Mucosa of descending colon (tissue), 3 donors: ENCODE measurements around the gene SLC6A4. TPM values are rescaled to one million over a fixed set of nuclear protein-coding genes. Genes with fewer than 3 reads are reported as not detected.

Source experiments
- ATAC-seq: fragments of 200-7000 bp; cut with Tn5 transposase; one replicate; pipeline ENCODE4 v1.9.1; 2020; ENCODE audit warnings: mild to moderate bottlenecking, moderate library complexity
- DNase-seq, 3 donors: peaks; one replicate each; pipeline ENCODE4 v3.0.0-alpha.2; 2020
- H3K36me3 ChIP-seq: fragments of 200-600 bp; one replicate; pipeline ENCODE4 v1.8.0; 2021; ENCODE audit warnings: low read depth, mild to moderate bottlenecking
- H3K4me1 ChIP-seq: fragments of 200-600 bp; one replicate; pipeline ENCODE4 v1.8.0; 2021; ENCODE audit warnings: low read depth, mild to moderate bottlenecking
- H3K4me3 ChIP-seq: fragments of 200-600 bp; one replicate; pipeline ENCODE4 v1.8.0; 2021; ENCODE audit warnings: mild to moderate bottlenecking
- H3K9me3 ChIP-seq: fragments of 200-600 bp; one replicate; pipeline ENCODE4 v1.8.0; 2021; ENCODE audit warnings: mild to moderate bottlenecking
- intact Hi-C, 2 donors: fragments of 100-400 bp; cut with DNase I in 1 of 2; cut with micrococcal nuclease in 1 of 2; formaldehyde crosslinking; loops; one replicate each; pipeline versions ENCODE4 v1.11.0 to v1.11.1; 2022; cut with DNase I, micrococcal nuclease
- total RNA-seq, 3 donors: library from RNA; stranded (reverse); fragmentation: NEBNext Ultra II Directional in 2 of 3; extraction: Animal tissue kit (Norgen Biotek cat#: 25700) in 2 of 3; gene quantifications; one replicate each; pipeline versions ENCODE4 v1.2.1 to v1.2.4, GENCODE V29; 2021 to 2023
- TF ChIP-seq, protein P1 (sequence below): fragments of 200-600 bp; IDR thresholded peaks from one replicate; pipeline ENCODE4 v1.8.0; 2022; ENCODE audit warnings: antibody characterized with exemption, mild to moderate bottlenecking
- donor health status: DM: no; HTN: no; CAD: no; lungs with moderate emphysema.
- donor health status: DM: no; HTN: no; CAD: no.
- donor health status: DM: no; HTN: yes; CAD: no.

Gene SLC6A4
- total RNA-seq, 3 donors from 2014 or later: 0.32 to 1.8 (median 1.2) TPM

- no peak for DNase-seq
- H3K36me3 ChIP-seq: no peaks in the 10 kb centered on the region
- H3K4me1 ChIP-seq: no peaks in the 10 kb centered on the region
- H3K4me3 ChIP-seq: no peak overlapping the region
- no peaks in the 10 kb centered on the region for H3K9me3 ChIP-seq
- intact Hi-C loops: no loop called here
- TF ChIP-seq, protein P1, sequence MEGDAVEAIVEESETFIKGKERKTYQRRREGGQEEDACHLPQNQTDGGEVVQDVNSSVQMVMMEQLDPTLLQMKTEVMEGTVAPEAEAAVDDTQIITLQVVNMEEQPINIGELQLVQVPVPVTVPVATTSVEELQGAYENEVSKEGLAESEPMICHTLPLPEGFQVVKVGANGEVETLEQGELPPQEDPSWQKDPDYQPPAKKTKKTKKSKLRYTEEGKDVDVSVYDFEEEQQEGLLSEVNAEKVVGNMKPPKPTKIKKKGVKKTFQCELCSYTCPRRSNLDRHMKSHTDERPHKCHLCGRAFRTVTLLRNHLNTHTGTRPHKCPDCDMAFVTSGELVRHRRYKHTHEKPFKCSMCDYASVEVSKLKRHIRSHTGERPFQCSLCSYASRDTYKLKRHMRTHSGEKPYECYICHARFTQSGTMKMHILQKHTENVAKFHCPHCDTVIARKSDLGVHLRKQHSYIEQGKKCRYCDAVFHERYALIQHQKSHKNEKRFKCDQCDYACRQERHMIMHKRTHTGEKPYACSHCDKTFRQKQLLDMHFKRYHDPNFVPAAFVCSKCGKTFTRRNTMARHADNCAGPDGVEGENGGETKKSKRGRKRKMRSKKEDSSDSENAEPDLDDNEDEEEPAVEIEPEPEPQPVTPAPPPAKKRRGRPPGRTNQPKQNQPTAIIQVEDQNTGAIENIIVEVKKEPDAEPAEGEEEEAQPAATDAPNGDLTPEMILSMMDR: no peak
- ATAC-seq: no peak
These were observed 74.9 kb downstream of the SLC6A4 start for GRCh38 chr17:30160419-30161172.

DNA sequence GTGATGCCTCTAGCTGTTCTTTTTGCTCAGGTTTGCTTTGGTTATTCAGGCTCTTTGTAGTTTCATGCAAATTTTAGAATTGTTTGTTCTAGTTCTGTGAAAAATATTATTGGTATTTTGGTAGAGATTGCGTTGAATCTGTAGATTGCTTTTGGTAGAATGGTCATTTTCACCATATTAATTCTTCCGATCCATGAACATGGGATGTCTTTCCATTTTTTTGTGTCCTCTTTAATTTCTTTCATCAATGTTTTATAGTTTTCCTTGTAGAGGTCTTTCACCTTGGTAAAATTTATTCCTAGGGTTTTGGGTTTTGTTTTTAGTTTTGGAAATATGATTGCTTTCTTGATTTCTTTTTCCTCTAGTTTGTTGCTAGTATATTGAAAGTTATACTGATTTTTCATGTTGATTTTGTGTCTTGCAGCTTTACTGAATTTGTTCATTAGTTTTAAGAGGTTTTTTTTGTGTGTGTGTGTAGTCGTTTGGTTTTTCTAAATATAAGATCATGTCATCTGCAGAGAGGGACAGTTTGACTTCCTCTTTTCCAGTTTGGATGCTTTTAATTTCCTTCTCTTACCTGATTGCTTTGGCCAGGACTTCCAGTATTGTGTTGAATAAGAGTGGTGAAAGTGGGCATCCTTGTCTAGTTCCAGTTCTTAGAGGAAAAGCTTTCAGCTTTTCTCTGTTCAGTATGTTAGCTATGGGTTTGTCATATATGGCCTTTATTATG is 76.4 kb downstream of the SLC6A4 start:
- H3K4me1 ChIP-seq: no peaks in the 10 kb centered on the region
- no peaks in the 10 kb centered on the region for H3K36me3 ChIP-seq
- DNase-seq: no peak
- H3K9me3 ChIP-seq: no peaks in the 10 kb centered on the region
- intact Hi-C loops: no loop called here
- no peak overlapping the region for H3K4me3 ChIP-seq
- TF ChIP-seq, protein P1: no peak
- no peak for ATAC-seq

GRCh38 chr17:30155389-30155788 is 80.1 kb downstream of the SLC6A4 start:
- DNase-seq (no peak), ATAC-seq (no peak)
- no peaks in the 10 kb centered on the region for H3K36me3 ChIP-seq
- intact Hi-C loops: no loop called here
- no peak overlapping the region for H3K4me3 ChIP-seq
- TF ChIP-seq, protein P1: no peak
- no peaks in the 10 kb centered on the region for H3K9me3 ChIP-seq
- H3K4me1 ChIP-seq: no peaks in the 10 kb centered on the region

GRCh38 chr17:30153463-30153862 is 82.0 kb downstream of the SLC6A4 start:
- no peaks in the 10 kb centered on the region for H3K9me3 ChIP-seq
- TF ChIP-seq, protein P1: no peak
- intact Hi-C loops: no loop called here
- ATAC-seq (no peak), DNase-seq (no peak)
- H3K4me1 ChIP-seq: no peaks in the 10 kb centered on the region
- H3K4me3 ChIP-seq: no peak overlapping the region
- no peaks in the 10 kb centered on the region for H3K36me3 ChIP-seq

DNA sequence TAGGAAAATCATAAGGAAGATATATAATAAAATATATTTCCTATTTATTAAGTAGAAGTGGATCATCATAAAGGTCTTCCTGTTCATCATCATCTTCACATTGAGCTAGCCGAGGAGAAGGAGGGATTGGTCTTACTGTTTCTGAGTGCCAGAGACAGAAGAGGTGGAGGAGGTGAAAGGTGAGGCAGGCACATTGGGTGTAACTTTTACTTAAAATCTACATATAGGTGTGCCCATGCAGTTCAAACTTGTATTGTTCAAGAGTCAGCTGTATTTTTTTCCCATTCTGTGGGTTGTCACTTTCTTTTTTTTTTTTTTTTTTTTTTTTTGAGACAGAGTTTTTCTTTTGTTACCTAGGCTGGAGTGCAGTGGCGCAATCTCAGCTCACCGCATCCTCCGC is 84.0 kb downstream of the SLC6A4 start:
- DNase-seq (no peak), ATAC-seq (no peak)
- Histone ChIP-seq H3K36me3 (no peaks in the 10 kb centered on the region), H3K9me3 (no peaks in the 10 kb centered on the region), H3K4me3 (no peak overlapping the region), H3K4me1 (no peaks in the 10 kb centered on the region)
- TF ChIP-seq, protein P1: no peak
- intact Hi-C loops: no loop called here
